Measurements from ENCODE around the gene PLEKHG5.
"Not testable (repeated sequence)": the region's sequence is repeated elsewhere in the genome, so short reads cannot be mapped to it uniquely, and the experiment has no call there.

PLEKHG5 gene

DNA sequence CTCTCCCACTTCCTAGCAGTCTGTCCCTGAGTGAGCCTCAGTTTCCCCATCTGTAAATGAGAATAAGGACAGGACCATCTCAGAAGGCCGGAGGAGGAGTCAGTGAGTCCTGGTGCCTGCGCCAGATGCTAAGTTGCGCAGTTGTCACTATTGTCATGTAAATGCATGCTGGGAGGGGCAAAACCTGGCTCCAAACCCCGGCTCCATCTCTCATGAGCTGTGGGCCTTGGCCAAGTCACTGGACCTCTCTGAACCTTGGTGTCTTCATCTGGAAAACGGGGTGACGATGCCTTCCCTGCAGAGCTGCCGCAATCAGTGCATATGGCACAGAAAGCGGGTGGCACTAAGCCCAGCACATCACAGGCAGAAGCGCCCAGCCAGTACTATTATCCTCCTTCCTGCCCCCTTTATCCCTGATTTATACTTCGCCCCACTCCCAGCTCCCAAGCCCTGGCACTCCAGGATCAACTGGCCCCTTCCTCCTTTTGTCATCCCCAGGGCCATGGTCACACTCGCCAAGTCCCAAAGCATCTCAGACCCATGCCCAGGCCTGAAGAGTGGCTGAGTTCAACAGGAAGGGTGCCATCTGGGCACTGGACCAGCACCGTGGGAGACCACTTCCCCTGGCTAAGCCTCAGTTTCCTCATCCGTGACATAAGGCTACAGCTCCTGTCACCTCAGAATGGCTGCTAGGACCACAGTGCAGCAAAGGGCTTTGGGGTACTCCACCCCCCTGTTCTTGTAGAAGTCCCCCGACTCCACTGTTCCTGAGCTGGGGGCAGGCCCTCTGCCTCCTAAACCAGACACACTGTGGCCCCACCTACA is 4.3 kb upstream of the PLEKHG5 start:
- no peak for DNase-seq

DNA sequence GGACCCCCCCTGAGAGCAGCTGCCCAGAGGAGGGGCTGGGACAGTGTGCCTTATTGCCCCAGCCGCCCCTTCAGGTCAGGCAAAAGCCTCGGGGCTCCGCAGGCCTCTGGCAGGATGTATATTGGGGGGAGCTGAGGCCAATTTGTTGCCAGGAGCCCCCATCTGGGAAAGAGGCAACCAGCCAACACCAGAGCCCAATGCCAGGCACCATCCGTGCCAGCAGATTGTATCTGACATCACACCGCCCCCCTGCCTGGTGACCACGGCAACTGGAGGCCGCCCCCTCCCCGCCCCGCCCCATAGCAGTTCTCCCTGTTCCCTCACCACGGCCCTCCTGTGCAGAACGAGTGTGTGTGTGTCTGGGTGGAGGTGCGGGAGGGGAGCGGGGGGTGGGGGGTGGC is 3.6 kb upstream of the PLEKHG5 start:
- no peak for DNase-seq

DNA sequence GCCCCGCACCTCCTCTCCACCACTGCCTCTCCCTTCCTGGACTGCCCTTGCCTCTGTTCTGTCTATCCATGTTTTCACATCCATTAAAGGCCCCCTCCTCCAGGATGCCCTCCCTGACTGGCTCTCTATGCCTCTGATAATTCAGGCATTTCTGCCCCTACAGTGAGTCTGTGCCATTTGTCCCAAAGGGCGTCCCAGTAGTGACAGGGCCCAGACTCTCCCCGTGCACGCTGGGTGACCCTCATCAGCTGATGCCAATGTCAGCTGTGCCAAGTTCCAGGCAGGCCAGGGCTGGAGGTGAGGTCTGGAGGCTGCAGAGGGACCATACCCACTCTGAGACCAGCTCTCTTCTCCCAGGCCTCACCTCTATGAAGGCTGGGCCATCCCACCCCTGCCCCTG is 3.2 kb upstream of the PLEKHG5 start:
- no peak for DNase-seq

DNA sequence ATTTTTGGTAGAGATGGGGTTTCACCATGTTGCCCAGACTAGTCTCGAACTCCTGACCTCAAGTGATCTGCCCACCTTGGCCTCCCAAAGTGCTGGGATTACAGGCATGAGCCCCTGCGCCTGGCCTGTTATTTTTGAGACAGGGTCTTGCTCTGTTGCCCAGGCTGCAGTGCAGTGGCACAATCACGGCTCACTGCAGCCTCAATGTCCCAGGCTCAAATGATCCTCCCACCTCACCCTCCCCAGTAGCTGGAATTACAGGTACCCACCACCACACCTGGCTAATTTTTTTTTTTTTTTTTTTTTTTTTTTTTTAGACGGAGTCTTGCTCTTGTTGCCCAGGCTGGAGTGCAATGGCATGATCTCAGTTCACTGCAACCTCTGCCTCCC is 2.4 kb upstream of the PLEKHG5 start:
- DNase-seq = not testable (repeated sequence)

DNA sequence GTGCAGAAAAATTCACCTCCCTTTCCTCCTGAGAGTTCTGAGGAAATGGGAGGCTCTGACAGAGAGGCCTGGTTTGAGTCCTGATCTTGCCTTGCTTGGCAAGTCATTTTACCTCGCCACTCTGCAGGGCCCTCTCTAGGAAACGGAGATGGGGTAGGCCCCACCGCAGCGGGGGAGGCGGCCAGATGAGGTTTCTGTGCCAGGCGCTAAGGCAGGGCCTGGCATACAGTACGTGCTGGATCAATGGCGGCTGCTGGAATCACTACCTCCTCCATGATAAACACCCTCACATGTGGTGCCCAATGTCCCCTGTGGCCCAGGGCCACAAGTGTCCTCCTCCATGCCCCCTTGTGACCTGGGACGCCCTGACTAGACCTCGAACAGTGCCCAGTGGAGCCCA is 499 bp upstream of the PLEKHG5 start:
- no peak for DNase-seq

DNA sequence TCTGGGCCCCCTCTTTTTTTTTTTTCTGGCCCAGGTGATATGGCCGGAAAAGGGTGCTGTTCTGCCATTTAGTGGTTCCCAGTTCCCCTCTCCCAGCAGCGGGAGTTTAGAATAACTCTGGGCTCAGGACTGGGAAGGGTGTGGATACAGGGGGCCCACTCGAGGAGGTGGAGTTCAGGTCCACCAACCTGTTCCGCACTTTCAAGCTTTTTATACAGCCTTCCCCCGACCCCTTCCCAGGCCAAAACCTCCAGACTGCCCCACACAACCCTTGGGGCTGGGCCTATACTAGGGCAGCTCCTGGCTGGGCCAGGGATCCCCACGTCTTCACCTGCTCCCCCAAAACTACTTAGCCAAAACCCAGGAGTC is 402 bp downstream of the PLEKHG5 start:
- no peak for DNase-seq

DNA sequence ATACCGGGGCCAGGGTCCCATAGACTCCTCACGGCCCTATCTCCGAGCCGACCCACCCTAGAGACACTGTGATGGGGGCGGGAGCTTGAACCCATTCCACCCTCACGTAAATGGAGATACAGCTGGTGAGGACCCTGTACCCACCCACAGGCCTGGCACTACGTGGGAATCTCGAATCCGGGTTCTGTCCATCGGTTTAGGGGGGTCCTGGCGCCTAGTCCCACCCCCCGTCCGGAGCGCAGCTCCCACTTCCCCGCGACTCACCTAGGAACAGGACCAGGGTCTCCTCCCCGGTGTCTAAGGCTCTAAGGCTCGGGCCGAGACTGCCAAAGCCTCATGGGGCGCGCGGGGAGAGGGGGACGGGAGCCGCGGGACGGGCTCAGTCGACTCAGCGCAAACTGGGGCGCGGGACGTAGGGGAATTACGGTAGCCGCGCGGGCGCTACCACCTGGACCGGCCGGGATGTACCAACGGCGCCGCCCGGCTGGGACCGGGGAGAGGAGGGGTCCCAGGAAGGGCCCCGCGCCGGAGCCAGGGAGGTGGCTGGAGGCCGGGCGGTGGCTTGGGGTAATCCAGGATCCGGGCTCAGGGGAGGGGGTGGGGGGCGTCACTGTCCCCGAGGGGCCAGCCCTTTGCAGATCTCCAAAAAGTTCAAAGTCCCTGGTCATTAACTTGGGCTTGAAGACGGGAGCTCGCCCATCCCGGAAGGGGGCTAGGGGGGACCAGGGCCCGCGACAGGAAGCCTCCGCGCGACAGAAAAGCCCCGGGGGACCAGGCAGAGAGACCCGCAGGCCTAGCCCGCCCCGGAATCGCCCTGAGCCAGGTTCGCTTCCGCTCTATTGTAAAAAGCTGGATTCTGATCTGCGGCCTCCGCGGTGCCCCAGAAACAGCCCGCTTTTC is 1.0 kb downstream of the PLEKHG5 start:
- DNase-seq = peak in 4 of 5 experiments; percentile 30 to 73 (median 34)

DNA sequence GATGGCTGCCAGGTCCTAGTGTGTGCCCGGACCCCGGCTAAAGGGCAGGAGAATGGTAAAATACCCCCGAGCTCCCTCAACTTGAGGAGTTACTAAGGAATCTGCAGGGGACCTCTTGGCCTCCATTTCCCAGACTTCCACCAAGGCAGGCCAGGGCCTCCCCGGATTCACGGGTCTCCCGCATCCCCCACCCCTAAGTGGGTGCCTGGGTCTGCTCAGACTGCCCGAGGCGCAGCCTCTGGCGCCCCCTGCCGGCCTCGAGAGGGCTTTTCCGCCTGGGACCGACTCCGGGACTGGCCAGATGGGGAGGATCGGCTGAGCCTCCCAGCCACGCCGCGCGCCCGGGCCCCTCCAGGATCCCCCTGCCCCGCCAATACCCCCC is 1.7 kb downstream of the PLEKHG5 start:
- DNase-seq = peak; percentile 57 to 75 (median 68)

DNA sequence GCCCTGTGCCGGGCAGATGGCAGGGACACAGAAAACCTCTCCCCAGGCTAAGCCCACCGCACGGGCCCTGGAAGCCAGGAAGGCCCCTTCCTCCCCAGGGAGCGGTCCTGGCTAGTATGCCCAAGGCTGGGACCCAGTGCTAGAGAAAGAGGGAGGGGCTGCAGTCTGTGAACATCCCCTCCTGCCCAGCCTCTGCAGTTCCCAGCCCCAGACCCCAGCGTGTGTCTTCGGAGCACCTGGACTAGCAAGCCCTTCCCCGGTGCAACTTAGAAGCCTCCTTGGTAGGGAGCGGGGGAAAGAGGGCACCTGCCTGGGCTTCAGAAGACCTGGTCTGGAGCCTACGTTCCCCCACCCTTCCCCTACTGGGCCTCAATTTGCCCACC is 2.1 kb downstream of the PLEKHG5 start:
- no peak for DNase-seq

DNA sequence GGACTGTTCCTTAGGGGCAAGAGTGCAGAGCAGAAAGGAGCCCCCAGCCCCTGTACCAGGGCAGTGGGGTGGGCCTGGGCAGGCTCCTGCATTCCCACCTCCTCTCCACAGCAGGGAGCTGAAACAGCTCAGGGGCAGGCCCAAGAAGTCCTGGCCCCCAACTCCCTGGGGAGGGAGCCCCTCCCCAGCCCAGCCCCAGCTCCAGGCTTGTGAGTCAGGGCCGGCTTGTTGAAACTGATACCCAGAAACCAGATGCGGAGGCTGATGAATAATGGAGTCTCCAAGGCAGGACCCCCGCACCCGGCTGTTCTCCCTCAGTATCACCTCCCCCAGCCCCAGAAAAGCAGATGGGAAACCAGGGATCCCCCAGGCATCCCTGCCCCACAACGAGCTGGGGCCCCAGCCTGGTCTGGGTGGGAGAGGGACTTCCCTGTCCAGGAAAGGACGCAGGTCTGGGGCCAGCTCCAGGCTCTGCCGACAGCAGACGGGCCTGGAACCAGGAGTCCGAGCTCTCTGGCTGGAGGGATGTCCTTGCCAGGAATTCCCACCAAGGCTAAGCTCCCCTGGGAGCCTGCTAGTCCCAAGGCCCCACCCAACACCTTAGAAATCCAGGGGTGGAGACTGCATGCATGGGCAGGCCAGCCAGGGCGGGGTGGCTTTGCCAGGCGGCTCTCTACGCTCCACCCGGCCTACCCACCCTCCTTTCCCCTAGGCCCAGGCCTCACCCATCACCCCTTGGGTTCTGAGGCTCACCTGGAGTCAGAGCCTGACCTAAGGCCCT is 2.7 kb downstream of the PLEKHG5 start:
- DNase-seq = no peak

DNA sequence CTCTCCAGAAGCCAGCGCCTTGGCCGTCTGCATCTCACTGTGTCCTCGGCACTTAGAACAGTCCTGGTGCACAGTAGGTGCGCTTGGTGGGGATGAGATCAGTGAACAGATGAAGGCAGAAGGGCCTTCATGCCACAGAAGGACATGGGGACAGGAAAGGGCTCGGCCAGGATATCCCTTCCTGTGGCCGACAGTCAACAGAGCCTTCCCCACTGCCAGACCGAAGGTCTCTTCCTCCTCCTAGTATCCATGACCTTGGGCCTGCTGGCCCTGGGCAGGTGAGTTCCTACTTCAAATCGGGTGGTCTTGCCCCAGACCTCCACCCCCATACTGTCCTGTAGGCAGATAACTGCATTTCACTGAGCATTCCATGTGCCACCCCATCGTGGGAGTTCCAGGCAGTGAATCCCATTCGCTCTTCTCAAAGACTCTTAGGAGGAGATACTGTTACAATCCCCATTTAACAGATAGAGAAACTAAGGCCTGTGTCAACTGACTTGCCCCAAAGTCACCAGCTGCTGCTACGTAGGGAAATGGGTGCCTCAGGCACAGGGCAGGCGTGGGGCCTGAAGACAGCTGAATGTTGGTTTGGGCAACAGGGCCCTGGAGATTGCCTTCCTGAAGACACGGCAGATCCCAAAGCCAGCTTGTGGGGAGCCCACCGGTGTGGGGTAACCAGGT is 3.5 kb downstream of the PLEKHG5 start:
- no peak for DNase-seq

DNA sequence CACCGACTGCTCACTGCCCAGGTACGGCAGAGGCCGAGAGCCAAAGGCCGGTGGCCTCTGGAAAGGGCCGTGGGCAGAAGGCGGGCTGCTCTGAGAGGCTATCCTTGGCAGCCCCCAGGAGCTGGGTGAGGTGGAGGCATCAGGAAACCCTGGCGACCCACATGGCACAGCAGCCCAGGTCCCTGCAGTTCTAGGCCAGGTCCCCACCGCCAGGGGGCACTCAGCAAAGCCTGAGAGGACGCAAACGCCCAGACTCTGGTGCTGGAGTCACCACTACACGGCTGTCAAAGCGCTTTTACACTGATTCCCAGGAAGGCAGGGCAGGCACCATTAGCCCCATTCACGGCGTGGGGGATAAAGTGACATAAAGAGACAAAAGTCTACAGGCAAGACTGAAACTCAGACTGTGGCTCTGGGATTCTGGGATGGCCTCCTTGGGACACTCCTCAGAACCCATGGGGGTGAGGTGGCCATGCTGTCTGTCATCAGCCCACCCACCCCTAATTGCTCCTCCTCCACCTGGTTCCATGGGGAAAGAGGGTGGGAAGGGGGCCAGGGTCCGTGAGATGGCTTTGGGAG is 4.9 kb downstream of the PLEKHG5 start:
- peak; percentile 56 to 82 (median 78) for DNase-seq

DNA sequence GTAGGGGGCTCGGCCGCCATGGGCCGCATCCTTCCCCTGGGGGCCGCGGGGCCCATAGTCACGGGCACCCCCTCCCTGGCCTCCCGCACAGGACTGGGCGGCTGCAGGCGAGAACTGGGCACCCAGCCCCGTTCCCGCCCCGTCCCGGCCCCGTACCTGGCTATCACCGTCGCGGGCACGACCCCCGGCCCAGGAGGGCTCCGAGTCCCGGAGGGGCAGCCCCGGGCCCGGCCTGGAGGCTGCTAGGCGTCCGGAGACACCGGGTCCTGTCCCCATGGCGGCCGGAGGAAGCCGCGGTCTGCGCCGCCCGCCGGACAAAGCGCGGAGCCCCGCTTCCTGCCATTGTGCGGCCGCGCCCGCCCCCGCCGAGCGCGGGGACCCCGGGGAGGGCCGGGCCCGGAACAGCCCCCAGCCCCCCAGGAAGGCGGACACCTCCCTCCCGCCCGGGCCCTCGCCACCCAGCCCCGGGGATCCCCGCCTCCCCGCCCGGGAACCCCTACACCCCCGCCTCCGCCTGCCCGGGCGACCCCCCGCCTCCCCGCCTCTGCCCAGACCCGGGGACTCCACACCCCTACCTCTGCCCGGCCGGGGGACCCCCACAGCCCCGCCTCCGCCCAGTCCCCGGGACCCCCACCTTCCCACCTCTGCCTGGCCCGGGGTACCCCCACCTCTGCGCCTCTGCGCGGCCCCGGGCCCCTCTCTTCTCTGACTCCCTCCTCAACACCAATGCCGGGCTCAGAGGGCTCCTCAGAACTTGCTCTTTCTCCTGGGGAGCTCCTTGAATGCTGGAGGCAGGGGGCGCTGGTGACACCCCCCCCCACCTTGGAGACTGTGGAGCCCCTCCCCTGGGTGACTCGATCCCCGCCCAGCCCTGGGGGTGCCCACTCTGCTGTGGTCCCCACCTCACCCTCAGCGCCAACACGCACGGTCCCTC is 6.0 kb downstream of the PLEKHG5 start:
- no peak for DNase-seq

DNA sequence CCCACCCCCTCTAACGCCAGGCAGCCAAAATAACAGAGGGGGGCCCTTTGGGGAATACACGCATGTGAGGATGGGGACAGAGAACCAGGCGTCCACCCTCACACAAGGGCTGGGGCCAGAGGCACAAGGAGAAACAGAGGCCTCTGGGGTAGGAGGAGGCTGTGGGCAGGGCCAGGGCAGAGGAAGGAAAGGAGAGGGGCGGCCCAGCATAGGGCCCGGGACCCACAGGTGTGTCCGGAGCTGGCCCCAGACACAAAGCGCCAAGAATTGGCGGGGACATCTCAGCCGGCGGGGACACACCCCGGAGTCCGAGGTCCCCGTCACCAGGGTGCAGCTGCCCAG is 6.7 kb downstream of the PLEKHG5 start:
- no peak for DNase-seq

DNA sequence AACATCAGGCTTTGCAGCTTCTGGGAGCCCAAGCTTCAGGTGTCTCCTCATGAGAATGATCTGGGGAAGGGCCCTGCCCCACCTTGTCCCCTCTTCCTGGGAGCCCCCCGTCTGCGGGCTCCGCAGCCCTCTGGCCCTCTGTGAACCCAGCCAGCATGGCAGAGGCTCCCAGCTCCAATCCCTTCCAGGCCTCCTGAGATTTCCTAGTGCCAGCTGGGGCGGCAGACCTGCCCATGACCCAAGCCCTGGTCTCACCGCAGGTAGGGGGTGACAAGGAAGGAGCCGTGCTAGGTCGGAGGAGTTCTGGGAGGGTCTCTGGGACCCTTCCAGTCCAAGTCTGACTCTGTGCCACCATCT is 7.7 kb downstream of the PLEKHG5 start:
- no peak for DNase-seq

DNA sequence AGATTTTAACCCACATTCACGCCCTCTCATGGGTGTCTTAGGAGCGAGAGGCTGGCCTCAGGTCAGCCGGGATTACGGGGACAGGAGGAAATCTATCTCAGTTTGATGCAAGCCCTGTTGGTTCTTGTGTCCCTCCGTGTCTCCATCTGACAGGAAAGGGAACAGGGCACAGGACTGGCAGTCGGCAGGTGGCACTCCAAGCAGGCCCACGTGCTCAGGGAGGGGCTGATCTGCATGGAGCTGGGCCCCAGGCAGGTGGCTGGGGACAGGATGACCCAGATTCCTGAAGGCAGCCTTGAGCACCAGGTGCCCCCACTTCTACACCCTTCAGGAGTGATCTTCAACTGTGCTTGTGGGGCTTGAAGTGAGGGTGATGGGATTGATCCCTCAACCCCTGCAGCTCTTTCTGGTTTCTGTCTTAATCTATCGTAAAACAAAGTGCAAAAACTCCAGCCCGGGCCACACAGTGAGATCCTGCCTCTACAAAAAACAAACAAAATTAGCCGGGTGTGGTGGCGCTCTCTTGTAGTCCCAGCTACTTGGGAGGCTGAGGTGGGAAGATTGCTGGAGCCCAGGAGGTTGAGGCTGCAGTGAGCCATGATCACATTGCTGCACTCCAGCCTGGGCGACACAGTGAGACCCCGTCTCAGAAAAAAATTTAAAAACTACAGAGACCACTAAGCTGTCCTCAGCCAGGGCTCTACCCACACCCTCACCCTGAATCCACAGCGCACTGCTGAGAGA is 8.3 kb downstream of the PLEKHG5 start:
- no peak for DNase-seq

DNA sequence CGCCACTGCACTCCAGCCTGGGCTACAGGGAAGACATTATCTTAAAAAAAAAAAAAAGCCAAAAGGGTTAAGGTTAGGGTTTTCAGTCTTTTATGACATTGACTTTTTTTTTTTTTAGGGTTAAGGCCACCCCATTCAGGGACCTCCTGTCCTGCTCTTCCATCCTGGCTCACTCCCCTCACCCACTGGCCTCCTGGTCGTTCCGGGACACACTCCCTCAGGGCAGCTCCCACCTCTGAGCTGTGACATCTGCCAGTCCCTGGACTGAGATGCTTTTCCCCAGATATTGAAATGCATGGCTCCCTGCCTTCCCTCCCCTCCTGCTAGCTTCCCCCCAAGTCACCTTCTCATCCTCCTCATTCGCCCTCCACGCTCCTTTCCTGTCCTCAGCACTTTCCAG is 9.6 kb downstream of the PLEKHG5 start:
- no peak for DNase-seq

DNA sequence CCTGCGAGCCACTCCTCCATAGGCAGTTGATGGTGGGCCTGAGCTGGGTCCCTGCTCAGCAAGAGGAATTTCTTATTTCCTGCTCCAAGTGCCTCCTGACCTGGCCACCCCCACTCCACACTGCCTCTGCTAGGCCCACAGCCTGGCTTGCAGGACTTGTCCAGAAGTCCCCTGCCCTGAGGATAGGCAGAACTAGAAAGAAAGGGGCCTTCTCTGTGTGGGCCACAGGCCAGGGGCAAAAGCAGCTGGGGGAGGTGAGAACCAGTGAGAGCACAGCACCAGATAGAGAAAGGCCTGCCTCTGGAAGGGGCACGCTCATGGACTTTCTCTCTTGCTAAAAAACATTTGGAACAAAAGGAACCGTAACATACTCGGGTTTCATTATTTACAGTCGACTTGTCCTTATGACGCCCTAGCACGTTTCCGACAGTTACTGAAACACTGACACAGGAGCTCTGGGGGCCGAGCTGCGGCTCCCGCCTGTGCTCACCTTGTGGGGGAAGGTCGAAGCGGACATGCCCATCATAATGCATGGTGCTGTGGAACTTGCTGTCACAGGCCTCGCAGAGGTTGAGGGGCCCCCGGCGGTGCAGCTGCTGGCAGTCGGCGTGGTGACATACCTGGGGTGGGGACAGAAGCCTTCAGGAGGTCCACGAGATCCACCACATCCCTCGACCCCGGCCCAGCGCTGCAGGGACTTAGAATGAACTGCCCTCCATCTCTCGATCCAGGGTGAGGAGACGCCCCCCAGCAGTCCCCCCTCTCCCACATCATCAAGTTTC is 14.2 kb downstream of the PLEKHG5 start:
- no peak for DNase-seq

DNA sequence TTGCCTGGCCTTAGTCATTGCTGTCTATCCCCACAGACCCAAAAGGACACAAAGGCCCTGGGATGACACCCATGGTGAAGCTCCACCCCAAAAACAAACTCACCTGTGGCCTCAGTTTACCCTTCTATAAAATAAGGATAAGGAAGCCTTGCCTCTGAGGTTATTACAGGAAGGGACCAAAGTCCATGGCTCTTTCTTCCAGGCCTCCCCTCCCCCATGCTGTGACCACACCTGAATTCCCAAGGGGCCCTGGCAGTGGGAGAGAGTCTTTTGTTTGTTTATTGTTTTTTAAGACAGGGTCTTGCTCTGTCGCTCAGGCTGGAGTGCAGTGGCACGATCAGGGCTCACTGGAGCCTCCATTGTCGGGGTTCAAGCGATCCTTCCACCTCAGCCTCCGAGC is 15.0 kb downstream of the PLEKHG5 start:
- no peak for DNase-seq

All from T-helper 2 cell (primary cell).